CD8-positive, alpha-beta memory T cell (primary cell): ENCODE measurements around the gene MAGEF1. TPM values are rescaled to one million over a fixed set of nuclear protein-coding genes. Genes with fewer than 3 reads are reported as not detected.

Source experiments
- CTCF ChIA-PET: fragments of 350-600 bp; sonication (Branson Sonifier 250); formaldehyde crosslinking; loops from one replicate; lab custom pipeline; 2021; ENCODE audit warnings: antibody characterized with exemption; lab: Charles Lee
- POLR2A ChIA-PET: fragments of 350-600 bp; sonication (Branson Sonifier 250); formaldehyde crosslinking; loops from one replicate; lab custom pipeline; 2021; ENCODE audit warnings: antibody characterized with exemption; lab: Charles Lee
- DNase-seq, 5 donors: peaks; one replicate each; pipeline versions ENCODE4 v3.0.0 to v3.0.0-alpha.2; 2020 to 2022; ENCODE audit warnings: mixed read lengths in 1 of 5
- H3K27ac ChIP-seq: one replicate; pipeline ENCODE4 v1.7.0; 2013; ENCODE audit warnings: low read depth, mild to moderate bottlenecking, low read length, moderate library complexity
- H3K27me3 ChIP-seq: 2 replicates; pipeline ENCODE4 v1.7.0; 2013; ENCODE audit warnings: low read length, mild to moderate bottlenecking; ENCODE audit not compliant: insufficient read depth, poor library complexity, severe bottlenecking
- H3K36me3 ChIP-seq: 2 replicates; pipeline ENCODE4 v1.7.0; 2013; ENCODE audit warnings: mild to moderate bottlenecking, low read length, moderate library complexity; ENCODE audit not compliant: insufficient read depth
- H3K4me1 ChIP-seq: 2 replicates; pipeline ENCODE4 v1.7.0; 2013; ENCODE audit warnings: mild to moderate bottlenecking, low read length, moderate library complexity; ENCODE audit not compliant: insufficient read depth
- H3K4me3 ChIP-seq: 2 replicates; pipeline ENCODE4 v1.7.0; 2013; ENCODE audit warnings: mild to moderate bottlenecking, low read length
- H3K9me3 ChIP-seq: 2 replicates; pipeline ENCODE4 v1.7.0; 2013; ENCODE audit warnings: mild to moderate bottlenecking, low read length
- H3K27ac Mint-ChIP-seq, 8 donors: one replicate each; pipeline ENCODE4 v1.8.0; 2020 to 2021; ENCODE audit warnings: mixed read lengths in 8 of 8, mild to moderate bottlenecking in 6 of 8, inconsistent platforms in 3 of 8, moderate library complexity in 3 of 8
- H3K27me3 Mint-ChIP-seq, 2 donors: one replicate each; pipeline ENCODE4 v1.8.0; 2020 to 2021; ENCODE audit warnings: mixed read lengths in 2 of 2, mild to moderate bottlenecking in 1 of 2, moderate library complexity in 1 of 2
- H3K36me3 Mint-ChIP-seq, 3 donors: one replicate each; pipeline ENCODE4 v1.8.0; 2020 to 2021; ENCODE audit warnings: mixed read lengths in 3 of 3, inconsistent platforms in 1 of 3, mild to moderate bottlenecking in 1 of 3
- H3K4me1 Mint-ChIP-seq, 3 donors: one replicate each; pipeline ENCODE4 v1.8.0; 2020 to 2021; ENCODE audit warnings: mixed read lengths in 3 of 3, inconsistent platforms in 1 of 3, mild to moderate bottlenecking in 1 of 3
- H3K4me3 Mint-ChIP-seq, 7 donors: one replicate each; pipeline ENCODE4 v1.8.0; 2020 to 2021; ENCODE audit warnings: mixed read lengths in 7 of 7, mild to moderate bottlenecking in 6 of 7, moderate library complexity in 4 of 7, inconsistent platforms in 2 of 7
- H3K9me3 Mint-ChIP-seq, 5 donors: one replicate each; pipeline ENCODE4 v1.8.0; 2020 to 2022; ENCODE audit warnings: mixed read lengths in 5 of 5, mild to moderate bottlenecking in 3 of 5, moderate library complexity in 2 of 5, inconsistent platforms in 1 of 5
- polyA plus RNA-seq: library from polyadenylated mRNA; unstranded; fragments of 300-500 nt; fragmentation: Illumina TruSeq; gene quantifications from one replicate; pipeline ENCODE4 v1.2.3, GENCODE V29; 2021
- total RNA-seq, 2 experiments: library from RNA; stranded (reverse); gene quantifications; one replicate each; pipeline ENCODE4 v1.2.3, GENCODE V29; 2021

Gene MAGEF1
- total and polyA plus RNA-seq, 3 experiments from 2014 or later = 14.5 to 25.0 (median 24.5) TPM

- Mint-ChIP-seq H3K27ac (peak overlapping the region in 1 of 8 donors; percentile 24), H3K36me3 (no peaks in the 10 kb centered on the region), H3K9me3 (peaks cover 0 to 2% (median 0%) of the 10 kb centered on the region in 5 donors), H3K27me3 (peaks cover 14 to 27% of the 10 kb centered on the region in 2 donors), H3K4me1 (peaks cover 0 to 2% (median 0%) of the 10 kb centered on the region in 3 donors), H3K4me3 (no peak overlapping the region)
- no peak overlapping the region for H3K4me3 ChIP-seq
- CTCF ChIA-PET = interaction anchor here (1.4 to 2.5 kb wide), 3 partner anchors 89 to 132 kb away, joined by 3 to 6 read pairs (median 3); partner anchors contain the start of gene EPHB3
- H3K27ac ChIP-seq = no peak overlapping the region
- no peaks in the 10 kb centered on the region for H3K4me1 ChIP-seq
- DNase-seq = no peak
- no peaks in the 10 kb centered on the region for H3K9me3 ChIP-seq
- H3K36me3 ChIP-seq = no peaks in the 10 kb centered on the region
- POLR2A ChIA-PET = no interaction called here
- peaks cover 5% of the 10 kb centered on the region for H3K27me3 ChIP-seq
Measured at GRCh38 chr3:184688882-184689271, 23.0 kb downstream of the MAGEF1 start.

- Histone ChIP-seq H3K9me3 (no peaks in the 10 kb centered on the region), H3K27me3 (peaks cover 5% of the 10 kb centered on the region), H3K27ac (no peak overlapping the region), H3K4me1 (no peaks in the 10 kb centered on the region), H3K36me3 (no peaks in the 10 kb centered on the region), H3K4me3 (no peak overlapping the region)
- no peak for DNase-seq
- Mint-ChIP-seq H3K4me3 (no peak overlapping the region), H3K9me3 (peaks cover 0 to 2% (median 0%) of the 10 kb centered on the region in 5 donors), H3K27ac (peak overlapping the region in 1 of 8 donors; percentile 24), H3K27me3 (peaks cover 14 to 27% of the 10 kb centered on the region in 2 donors), H3K36me3 (no peaks in the 10 kb centered on the region), H3K4me1 (peaks cover 0 to 2% (median 0%) of the 10 kb centered on the region in 3 donors)
- POLR2A ChIA-PET = no interaction called here
- CTCF ChIA-PET = interaction anchor here (1.4 to 2.5 kb wide), 3 partner anchors 90 to 131 kb away, joined by 3 to 6 read pairs (median 3); partner anchors contain the start of gene EPHB3
Measured at GRCh38 chr3:184688251-184688881, 23.5 kb downstream of the MAGEF1 start.

- Histone ChIP-seq H3K4me3 (no peak overlapping the region), H3K27ac (no peak overlapping the region), H3K27me3 (peaks cover 5% of the 10 kb centered on the region), H3K36me3 (no peaks in the 10 kb centered on the region), H3K4me1 (no peaks in the 10 kb centered on the region), H3K9me3 (no peaks in the 10 kb centered on the region)
- Mint-ChIP-seq H3K27ac (no peak overlapping the region), H3K4me1 (peaks cover 0 to 2% (median 0%) of the 10 kb centered on the region in 3 donors), H3K36me3 (no peaks in the 10 kb centered on the region), H3K27me3 (peaks cover 14 to 27% of the 10 kb centered on the region in 2 donors), H3K4me3 (no peak overlapping the region), H3K9me3 (peaks cover 0 to 2% (median 0%) of the 10 kb centered on the region in 5 donors)
- POLR2A ChIA-PET = no interaction called here
- CTCF ChIA-PET = interaction anchor here (2.5 kb wide), 1 partner anchor 126 kb away, joined by 6 read pairs; the partner anchor contains the start of gene EPHB3
- DNase-seq = peak in 1 of 5 donors; percentile 5
Measured at GRCh38 chr3:184687363-184688015, 24.4 kb downstream of the MAGEF1 start.

- Histone ChIP-seq H3K9me3 (no peaks in the 10 kb centered on the region), H3K4me1 (no peaks in the 10 kb centered on the region), H3K27ac (no peak overlapping the region), H3K4me3 (no peak overlapping the region), H3K36me3 (no peaks in the 10 kb centered on the region), H3K27me3 (peaks cover 5% of the 10 kb centered on the region)
- Mint-ChIP-seq H3K27ac (no peak overlapping the region), H3K36me3 (no peaks in the 10 kb centered on the region), H3K27me3 (peaks cover 15 to 22% of the 10 kb centered on the region in 2 donors), H3K9me3 (no peaks in the 10 kb centered on the region), H3K4me1 (peaks cover 0 to 2% (median 0%) of the 10 kb centered on the region in 3 donors), H3K4me3 (no peak overlapping the region)
- ChIA-PET CTCF (no interaction called here), POLR2A (no interaction called here)
- no peak for DNase-seq
Measured at GRCh38 chr3:184685646-184686045, 26.2 kb downstream of the MAGEF1 start.

- no peaks in the 10 kb centered on the region for H3K9me3 Mint-ChIP-seq
- H3K4me3 Mint-ChIP-seq = no peak overlapping the region
- Histone ChIP-seq H3K27ac (no peak overlapping the region), H3K36me3 (no peaks in the 10 kb centered on the region), H3K4me1 (no peaks in the 10 kb centered on the region), H3K9me3 (no peaks in the 10 kb centered on the region), H3K4me3 (no peak overlapping the region), H3K27me3 (peaks cover 5% of the 10 kb centered on the region)
- no peak for DNase-seq
- ChIA-PET CTCF (no interaction called here), POLR2A (no interaction called here)
- H3K4me1 Mint-ChIP-seq = peaks cover 0 to 2% (median 0%) of the 10 kb centered on the region in 3 donors
- no peaks in the 10 kb centered on the region for H3K36me3 Mint-ChIP-seq
- H3K27me3 Mint-ChIP-seq = peaks cover 15 to 18% of the 10 kb centered on the region in 2 donors
- no peak overlapping the region for H3K27ac Mint-ChIP-seq
Measured at GRCh38 chr3:184685055-184685454, 26.8 kb downstream of the MAGEF1 start.

- POLR2A ChIA-PET = no interaction called here
- no peak for DNase-seq
- Histone ChIP-seq H3K9me3 (no peaks in the 10 kb centered on the region), H3K27me3 (peaks cover 5% of the 10 kb centered on the region), H3K27ac (no peak overlapping the region), H3K36me3 (no peaks in the 10 kb centered on the region), H3K4me1 (no peaks in the 10 kb centered on the region), H3K4me3 (no peak overlapping the region)
- H3K4me1 Mint-ChIP-seq = peaks cover 0 to 2% (median 0%) of the 10 kb centered on the region in 3 donors
- H3K9me3 Mint-ChIP-seq = no peaks in the 10 kb centered on the region
- no peak overlapping the region for H3K27ac Mint-ChIP-seq
- CTCF ChIA-PET = no interaction called here
- H3K27me3 Mint-ChIP-seq = peaks cover 9 to 13% of the 10 kb centered on the region in 2 donors
- no peaks in the 10 kb centered on the region for H3K36me3 Mint-ChIP-seq
- no peak overlapping the region for H3K4me3 Mint-ChIP-seq
Measured at GRCh38 chr3:184683900-184684560, 27.8 kb downstream of the MAGEF1 start.

GRCh38 chr3:184683234-184683633 lies 28.6 kb downstream of the MAGEF1 start:
- DNase-seq = no peak
- Histone ChIP-seq H3K27ac (no peak overlapping the region), H3K4me1 (no peaks in the 10 kb centered on the region), H3K4me3 (no peak overlapping the region), H3K36me3 (no peaks in the 10 kb centered on the region), H3K27me3 (peaks cover 5% of the 10 kb centered on the region), H3K9me3 (no peaks in the 10 kb centered on the region)
- ChIA-PET POLR2A (no interaction called here), CTCF (no interaction called here)
- Mint-ChIP-seq H3K27me3 (peaks cover 9 to 12% of the 10 kb centered on the region in 2 donors), H3K9me3 (no peaks in the 10 kb centered on the region), H3K27ac (no peak overlapping the region), H3K4me3 (no peak overlapping the region), H3K4me1 (peaks cover 0 to 2% (median 0%) of the 10 kb centered on the region in 3 donors), H3K36me3 (no peaks in the 10 kb centered on the region)

- Mint-ChIP-seq H3K4me1 (peaks cover 0 to 2% (median 0%) of the 10 kb centered on the region in 3 donors), H3K27me3 (peaks cover 9 to 12% of the 10 kb centered on the region in 2 donors), H3K9me3 (no peaks in the 10 kb centered on the region), H3K4me3 (no peak overlapping the region), H3K36me3 (no peaks in the 10 kb centered on the region), H3K27ac (no peak overlapping the region)
- H3K36me3 ChIP-seq = no peaks in the 10 kb centered on the region
- H3K27ac ChIP-seq = no peak overlapping the region
- no peaks in the 10 kb centered on the region for H3K9me3 ChIP-seq
- no peaks in the 10 kb centered on the region for H3K4me1 ChIP-seq
- CTCF ChIA-PET = no interaction called here
- H3K4me3 ChIP-seq = no peak overlapping the region
- H3K27me3 ChIP-seq = peaks cover 5% of the 10 kb centered on the region
- no peak for DNase-seq
- POLR2A ChIA-PET = no interaction called here
Measured at GRCh38 chr3:184682671-184683070, 29.2 kb downstream of the MAGEF1 start.
